ENCODE results near the gene MAP1B. TPM values are rescaled to one million over a fixed set of nuclear protein-coding genes. Genes with fewer than 3 reads are reported as not detected.
A peak's percentile ranks its signal among the peaks of the same experiment; 100 is the strongest.

Gene MAP1B
- total RNA-seq, 1 donor from 2014 or later = 61.0 TPM

DNA sequence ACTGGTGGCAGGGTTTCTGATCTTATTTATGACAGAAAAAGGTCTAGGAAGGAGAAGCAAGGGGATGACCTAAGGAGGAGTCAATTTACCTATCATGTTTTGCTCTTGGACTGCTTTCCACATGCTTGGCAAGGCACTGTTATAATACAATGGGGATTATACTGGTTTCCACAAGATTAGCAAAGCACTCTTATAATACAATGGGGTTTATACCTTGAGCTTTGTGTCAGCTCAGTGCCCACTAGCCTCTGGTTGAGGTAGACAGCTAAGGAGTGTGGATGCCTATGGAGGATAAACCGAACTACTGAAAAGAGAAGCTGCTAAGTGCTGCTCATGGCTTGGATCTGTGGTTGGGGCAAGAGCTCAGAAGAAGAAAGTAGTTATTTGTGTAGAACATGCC is 144.1 kb downstream of the MAP1B start:
- no peaks in the 10 kb centered on the region for H3K36me3 Mint-ChIP-seq
- H3K4me3 Mint-ChIP-seq = no peak overlapping the region
- no peak for DNase-seq (ENCODE audit: low spot score in 2 of 2, unreplicated experiment in 2 of 2)
- TF ChIP-seq, protein P1, sequence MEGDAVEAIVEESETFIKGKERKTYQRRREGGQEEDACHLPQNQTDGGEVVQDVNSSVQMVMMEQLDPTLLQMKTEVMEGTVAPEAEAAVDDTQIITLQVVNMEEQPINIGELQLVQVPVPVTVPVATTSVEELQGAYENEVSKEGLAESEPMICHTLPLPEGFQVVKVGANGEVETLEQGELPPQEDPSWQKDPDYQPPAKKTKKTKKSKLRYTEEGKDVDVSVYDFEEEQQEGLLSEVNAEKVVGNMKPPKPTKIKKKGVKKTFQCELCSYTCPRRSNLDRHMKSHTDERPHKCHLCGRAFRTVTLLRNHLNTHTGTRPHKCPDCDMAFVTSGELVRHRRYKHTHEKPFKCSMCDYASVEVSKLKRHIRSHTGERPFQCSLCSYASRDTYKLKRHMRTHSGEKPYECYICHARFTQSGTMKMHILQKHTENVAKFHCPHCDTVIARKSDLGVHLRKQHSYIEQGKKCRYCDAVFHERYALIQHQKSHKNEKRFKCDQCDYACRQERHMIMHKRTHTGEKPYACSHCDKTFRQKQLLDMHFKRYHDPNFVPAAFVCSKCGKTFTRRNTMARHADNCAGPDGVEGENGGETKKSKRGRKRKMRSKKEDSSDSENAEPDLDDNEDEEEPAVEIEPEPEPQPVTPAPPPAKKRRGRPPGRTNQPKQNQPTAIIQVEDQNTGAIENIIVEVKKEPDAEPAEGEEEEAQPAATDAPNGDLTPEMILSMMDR (IDR thresholded peaks at IDR 0.05; ENCODE audit: unreplicated experiment) = no peak
- no peaks in the 10 kb centered on the region for H3K27me3 Mint-ChIP-seq (ENCODE audit: low read depth)
- peaks cover 34% of the 10 kb centered on the region for H3K4me1 Mint-ChIP-seq
- no peaks in the 10 kb centered on the region for H3K9me3 Mint-ChIP-seq
- no peak overlapping the region for H3K27ac Mint-ChIP-seq

DNA sequence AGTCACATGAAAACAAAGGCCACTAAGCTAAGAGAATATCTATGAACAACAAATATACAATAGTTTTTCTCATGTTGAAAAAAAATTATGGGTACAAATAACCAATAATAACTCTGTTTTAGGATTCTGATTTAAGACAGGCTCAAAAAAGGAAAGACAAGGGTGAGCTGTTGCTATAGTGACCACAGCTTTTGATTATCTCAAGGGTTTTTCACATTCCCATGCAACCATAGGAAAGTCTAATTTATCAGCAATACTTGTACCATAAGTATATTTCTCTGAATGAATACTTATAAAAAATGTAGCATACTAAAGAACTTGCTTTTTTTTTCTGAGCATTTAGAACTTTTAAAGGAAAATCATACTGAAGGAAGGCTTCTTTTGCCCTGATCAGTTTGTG is 144.7 kb downstream of the MAP1B start:
- no peak for DNase-seq (ENCODE audit: low spot score in 2 of 2, unreplicated experiment in 2 of 2)
- no peaks in the 10 kb centered on the region for H3K9me3 Mint-ChIP-seq
- TF ChIP-seq, protein P1 (IDR thresholded peaks at IDR 0.05; ENCODE audit: unreplicated experiment) = no peak
- peaks cover 28% of the 10 kb centered on the region for H3K4me1 Mint-ChIP-seq
- peaks cover 2% of the 10 kb centered on the region for H3K36me3 Mint-ChIP-seq
- no peaks in the 10 kb centered on the region for H3K27me3 Mint-ChIP-seq (ENCODE audit: low read depth)
- H3K27ac Mint-ChIP-seq = no peak overlapping the region
- no peak overlapping the region for H3K4me3 Mint-ChIP-seq

DNA sequence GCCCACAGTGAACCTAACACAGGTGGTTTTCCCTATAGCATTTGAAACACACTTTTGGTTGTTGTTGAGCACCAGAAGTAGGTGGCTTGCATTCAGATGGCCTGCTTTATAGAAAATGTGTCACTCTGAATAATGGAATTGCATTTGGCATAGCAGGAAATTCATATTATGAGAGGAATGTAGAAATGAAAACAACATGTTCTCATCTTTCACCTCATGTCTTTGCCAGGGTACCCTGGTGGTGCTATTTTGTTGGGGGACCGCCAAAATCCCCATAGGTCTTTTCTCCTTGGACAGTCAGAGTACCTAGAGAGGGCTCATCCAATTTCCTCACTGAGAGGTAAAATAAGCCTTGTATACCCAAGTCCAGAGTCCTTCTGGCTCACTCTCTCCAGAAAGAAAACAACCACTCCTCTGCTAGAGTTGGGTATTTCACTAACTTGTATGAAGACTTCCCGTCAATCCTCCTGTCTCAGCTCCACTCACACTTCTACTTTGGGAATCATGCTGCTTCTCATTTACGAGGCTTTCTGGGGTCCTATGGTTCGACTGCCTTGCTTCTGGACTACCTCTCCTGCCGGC is 145.4 kb downstream of the MAP1B start:
- Mint-ChIP-seq H3K27me3 (ENCODE audit: low read depth) (no peaks in the 10 kb centered on the region), H3K4me3 (no peak overlapping the region), H3K27ac (peak overlapping the region; percentile 11), H3K9me3 (no peaks in the 10 kb centered on the region), H3K4me1 (peaks cover 24% of the 10 kb centered on the region), H3K36me3 (peaks cover 8% of the 10 kb centered on the region)
- TF ChIP-seq, protein P1 (IDR thresholded peaks at IDR 0.05; ENCODE audit: unreplicated experiment) = no peak
- no peak for DNase-seq (ENCODE audit: low spot score in 2 of 2, unreplicated experiment in 2 of 2)

DNA sequence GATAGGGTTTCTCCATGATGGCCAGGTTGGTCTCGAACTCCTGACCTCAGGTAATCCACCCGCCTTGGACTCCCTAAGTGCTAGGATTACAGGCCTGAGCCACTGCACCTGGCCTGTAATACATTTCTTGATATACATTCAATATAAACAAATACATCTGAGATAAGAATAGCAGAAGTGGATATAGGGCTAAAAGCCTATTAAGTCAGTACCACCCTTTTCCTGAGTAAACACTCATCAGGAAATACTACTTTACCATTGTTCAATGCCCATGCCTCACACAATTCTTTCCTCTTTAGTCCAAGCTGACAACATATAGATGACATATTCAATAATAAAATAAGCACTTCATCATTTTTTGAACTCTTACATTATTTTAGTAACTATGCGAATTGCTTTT is 148.0 kb downstream of the MAP1B start:
- H3K27ac Mint-ChIP-seq = no peak overlapping the region
- peaks cover 7% of the 10 kb centered on the region for H3K9me3 Mint-ChIP-seq
- no peak for DNase-seq (ENCODE audit: low spot score in 2 of 2, unreplicated experiment in 2 of 2)
- TF ChIP-seq, protein P1 (IDR thresholded peaks at IDR 0.05; ENCODE audit: unreplicated experiment) = no peak
- H3K4me1 Mint-ChIP-seq = peaks cover 12% of the 10 kb centered on the region
- no peak overlapping the region for H3K4me3 Mint-ChIP-seq
- H3K27me3 Mint-ChIP-seq (ENCODE audit: low read depth) = no peaks in the 10 kb centered on the region
- H3K36me3 Mint-ChIP-seq = peaks cover 15% of the 10 kb centered on the region

DNA sequence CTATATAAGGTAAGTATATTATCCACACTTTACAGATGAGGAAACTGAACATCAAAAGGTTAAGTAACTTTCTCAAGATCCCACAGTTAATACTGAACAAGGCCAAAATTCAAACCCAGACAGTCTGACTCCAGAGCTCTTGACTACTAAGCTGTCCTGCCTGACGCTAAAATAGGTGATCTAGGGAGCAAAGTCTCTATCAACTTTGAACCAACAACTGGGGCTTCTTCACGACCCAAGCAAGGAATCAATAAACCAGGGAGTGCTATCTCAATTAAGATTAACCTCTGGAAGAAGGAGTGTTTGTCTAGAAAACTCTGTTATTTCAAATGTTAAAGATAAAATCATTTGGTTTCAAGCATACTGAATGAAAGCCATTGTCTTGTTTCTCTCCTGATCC is 148.4 kb downstream of the MAP1B start:
- Mint-ChIP-seq H3K9me3 (peaks cover 7% of the 10 kb centered on the region), H3K4me1 (peaks cover 12% of the 10 kb centered on the region), H3K4me3 (no peak overlapping the region), H3K27me3 (ENCODE audit: low read depth) (no peaks in the 10 kb centered on the region), H3K36me3 (peaks cover 15% of the 10 kb centered on the region), H3K27ac (no peak overlapping the region)
- TF ChIP-seq, protein P1 (IDR thresholded peaks at IDR 0.05; ENCODE audit: unreplicated experiment) = no peak
- no peak for DNase-seq (ENCODE audit: low spot score in 2 of 2, unreplicated experiment in 2 of 2)

DNA sequence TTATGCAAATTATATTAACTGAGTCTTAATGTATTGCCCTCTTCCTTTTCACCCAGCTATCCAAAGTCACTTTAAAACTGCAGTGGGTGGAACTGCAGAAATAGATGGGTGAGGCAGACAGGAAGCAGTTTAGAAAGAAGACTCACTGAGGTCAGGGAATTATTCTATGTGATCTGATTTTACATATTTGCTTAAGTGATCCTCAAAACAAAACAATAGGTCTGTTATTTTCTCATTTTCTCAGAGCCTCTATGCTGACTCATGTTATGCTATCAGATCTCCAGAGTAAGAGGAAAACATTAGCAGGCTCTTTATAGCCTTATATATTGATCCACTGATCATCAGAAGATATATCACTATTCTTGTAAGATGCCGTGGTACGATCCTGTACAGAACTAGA is 149.3 kb downstream of the MAP1B start:
- TF ChIP-seq, protein P1 (IDR thresholded peaks at IDR 0.05; ENCODE audit: unreplicated experiment) = no peak
- Mint-ChIP-seq H3K4me3 (no peak overlapping the region), H3K27me3 (ENCODE audit: low read depth) (no peaks in the 10 kb centered on the region), H3K9me3 (peaks cover 7% of the 10 kb centered on the region), H3K36me3 (peaks cover 15% of the 10 kb centered on the region), H3K4me1 (peaks cover 17% of the 10 kb centered on the region), H3K27ac (no peak overlapping the region)
- no peak for DNase-seq (ENCODE audit: low spot score in 2 of 2, unreplicated experiment in 2 of 2)
